ENCODE data around the gene DLG1. TPM values are rescaled to one million over a fixed set of nuclear protein-coding genes. Genes with fewer than 3 reads are reported as not detected.

The DLG1 gene
- total RNA-seq, 2 donors from 2014 or later, result 129 to 145 TPM

DNA sequence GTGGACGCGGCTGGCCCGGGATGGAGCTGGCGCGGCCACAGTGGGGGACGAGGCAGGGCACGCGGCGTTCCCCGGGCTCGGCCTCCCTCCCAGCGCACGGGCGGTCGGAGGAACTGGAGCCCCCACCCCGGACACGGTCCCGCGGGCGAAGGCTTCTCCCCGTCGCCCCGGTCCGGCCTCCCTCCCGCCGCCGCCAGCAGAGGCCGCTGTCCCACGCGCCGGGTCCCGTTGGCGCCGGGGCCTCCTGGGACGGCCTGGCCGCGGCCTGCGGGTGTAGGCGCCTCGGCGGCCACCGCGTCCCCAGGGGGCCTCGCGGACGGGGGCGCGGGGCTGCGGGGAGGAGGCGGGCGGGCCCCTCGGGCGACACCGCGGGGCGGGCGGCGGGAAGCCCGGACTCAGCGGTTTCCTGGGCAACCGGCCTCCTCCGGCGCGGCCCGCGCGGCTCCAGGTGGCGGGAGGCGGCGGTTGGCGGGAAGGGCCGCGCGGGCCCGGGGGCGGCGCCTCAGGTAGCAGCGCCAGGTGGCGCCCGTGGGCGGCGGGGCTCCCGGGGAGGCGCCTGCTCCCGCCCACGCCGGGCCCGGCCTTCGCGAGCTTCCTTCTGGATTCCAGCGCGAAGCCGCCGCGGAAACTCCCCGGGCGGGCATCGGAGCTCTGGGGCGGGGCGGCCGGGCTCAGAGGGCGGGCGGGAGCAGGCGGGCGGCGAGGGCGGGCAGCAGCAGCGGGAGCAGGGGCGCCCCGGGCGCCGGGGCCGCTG is 295.5 kb downstream of the DLG1 start:
- intact Hi-C loops (cut with DNase I, micrococcal nuclease), result loop anchor here in 1 of 2 donors (10.0 kb wide), 1 partner anchor 182 kb away; no protein-coding TSS in a partner anchor
- DNase-seq (peak; percentile 85 to 93), ATAC-seq (peak; percentile 88)

DNA sequence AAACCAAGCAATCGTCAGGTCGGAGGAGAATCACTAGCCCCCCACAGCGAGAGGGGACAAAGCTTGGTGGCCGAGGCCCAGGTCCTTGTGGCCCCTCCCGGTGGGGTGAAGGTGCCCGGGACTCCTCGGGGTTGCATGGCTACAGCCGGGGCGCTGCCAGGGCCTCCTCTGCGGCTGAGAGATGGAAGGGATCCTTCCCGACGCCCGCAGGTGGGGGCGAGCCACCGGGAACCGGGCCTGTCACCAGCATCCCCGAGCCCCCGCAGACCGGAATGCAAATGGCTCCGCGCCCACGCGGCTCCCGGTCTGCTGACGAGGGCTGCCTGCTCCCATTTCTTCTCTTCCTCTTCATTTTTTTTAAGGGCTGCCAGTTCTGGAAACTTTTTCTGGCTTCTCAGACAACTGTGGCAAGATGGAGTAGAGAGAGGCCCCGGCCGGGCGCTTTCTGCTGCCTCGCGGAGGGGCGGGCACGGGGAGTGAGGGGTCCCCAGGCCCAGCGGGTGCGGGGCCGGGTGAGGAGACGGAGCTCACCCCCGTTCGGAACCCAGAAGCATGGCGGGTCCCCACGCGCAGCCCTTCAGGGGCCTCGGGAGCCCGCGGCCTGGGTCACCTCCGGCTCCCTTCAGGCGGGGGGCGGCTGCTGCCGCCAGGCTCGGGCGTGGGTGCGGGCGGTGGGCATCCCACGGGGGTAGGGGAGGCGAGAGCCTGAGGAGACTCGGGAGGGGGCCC is 296.3 kb downstream of the DLG1 start:
- DNase-seq (peak; percentile 25 to 26), ATAC-seq (no peak)
- intact Hi-C loops (cut with DNase I, micrococcal nuclease), result loop anchor here in 1 of 2 donors (10.0 kb wide), 1 partner anchor 183 kb away; no protein-coding TSS in a partner anchor

GRCh38 chr3:197001106-197001971 is 297.1 kb downstream of the DLG1 start:
- intact Hi-C loops (cut with DNase I, micrococcal nuclease), result loop anchor here in 1 of 2 donors (10.0 kb wide), 1 partner anchor 183 kb away; no protein-coding TSS in a partner anchor
- peak in 1 of 2 donors; percentile 19 for DNase-seq
- ATAC-seq, result no peak

- intact Hi-C loops (cut with DNase I, micrococcal nuclease), result loop anchor here in 1 of 2 donors (10.0 kb wide), 1 partner anchor 185 kb away; no protein-coding TSS in a partner anchor
- DNase-seq (peak in 1 of 2 donors; percentile 20), ATAC-seq (no peak)
These were observed 298.2 kb downstream of the DLG1 start for GRCh38 chr3:197000211-197000610.

GRCh38 chr3:196998966-196999760 is 299.2 kb downstream of the DLG1 start:
- intact Hi-C loops (cut with DNase I, micrococcal nuclease), result no loop called here
- DNase-seq, result peak in 1 of 2 donors; percentile 17
- ATAC-seq, result no peak

DNA sequence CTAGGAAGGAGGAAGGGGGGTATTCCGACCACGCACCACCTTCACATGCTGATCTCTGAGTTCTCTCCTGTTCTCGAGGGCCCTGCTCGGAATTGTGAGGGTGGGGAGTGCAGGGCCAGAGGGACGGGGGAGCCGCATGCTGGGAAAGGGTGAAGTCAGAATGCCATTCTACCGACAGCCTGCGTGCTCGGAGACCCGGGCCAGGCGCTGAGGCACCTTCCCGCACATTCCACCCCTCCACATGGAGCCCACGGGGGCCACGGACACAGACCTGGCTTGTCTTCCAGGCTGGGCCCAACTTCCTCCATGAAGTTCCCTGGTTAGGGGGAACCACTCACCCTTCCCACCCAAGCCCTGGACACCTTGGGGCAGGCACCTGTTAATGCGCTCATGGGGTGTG is 301.1 kb downstream of the DLG1 start:
- DNase-seq (peak in 1 of 2 donors; percentile 13), ATAC-seq (no peak)
- intact Hi-C loops (cut with DNase I, micrococcal nuclease), result no loop called here

- ATAC-seq (no peak), DNase-seq (peak in 1 of 2 donors; percentile 5)
- intact Hi-C loops (cut with DNase I, micrococcal nuclease), result no loop called here
These were observed 301.8 kb downstream of the DLG1 start for GRCh38 chr3:196996454-196997265.

- DNase-seq, result no peak
- intact Hi-C loops (cut with DNase I, micrococcal nuclease), result no loop called here
- ATAC-seq, result no peak
These were observed 302.6 kb downstream of the DLG1 start for GRCh38 chr3:196995646-196996355.

- intact Hi-C loops (cut with DNase I, micrococcal nuclease), result no loop called here
- ATAC-seq (no peak), DNase-seq (no peak)
These were observed 303.4 kb downstream of the DLG1 start for GRCh38 chr3:196995027-196995426.

- ATAC-seq (no peak), DNase-seq (no peak)
- intact Hi-C loops (cut with DNase I, micrococcal nuclease), result no loop called here
These were observed 304.4 kb downstream of the DLG1 start for GRCh38 chr3:196994056-196994455.

Small RNAs within 50 kb of the gene (microRNA-seq; reads per million reads assigned to microRNA genes)
- 0 reads per million in 2 donors for gene MIR4797
